Astrocyte of the spinal cord (primary cell): Measurements from ENCODE around the gene FBXL15.

Experiments
- DNase-seq: peaks from one replicate; pipeline ENCODE4 v3.0.0; 2011; ENCODE audit warnings: low read depth, low spot score
- H3K4me3 ChIP-seq: 2 replicates; pipeline ENCODE4 v1.5.1; 2011; ENCODE audit warnings: low read depth, mild to moderate bottlenecking, low read length, moderate library complexity
- in situ Hi-C: cut with HindIII; loops from 2 replicates; pipeline ENCODE4 v1.10.0; 2017; ENCODE audit warnings: low sequenced_read_pairs
- TF ChIP-seq, protein P1 (sequence below): IDR thresholded peaks from 2 replicates; pipeline ENCODE4 v1.5.1; 2012; ENCODE audit warnings: low read depth, mild to moderate bottlenecking, low read length, inconsistent platforms

The FBXL15 gene

DNA sequence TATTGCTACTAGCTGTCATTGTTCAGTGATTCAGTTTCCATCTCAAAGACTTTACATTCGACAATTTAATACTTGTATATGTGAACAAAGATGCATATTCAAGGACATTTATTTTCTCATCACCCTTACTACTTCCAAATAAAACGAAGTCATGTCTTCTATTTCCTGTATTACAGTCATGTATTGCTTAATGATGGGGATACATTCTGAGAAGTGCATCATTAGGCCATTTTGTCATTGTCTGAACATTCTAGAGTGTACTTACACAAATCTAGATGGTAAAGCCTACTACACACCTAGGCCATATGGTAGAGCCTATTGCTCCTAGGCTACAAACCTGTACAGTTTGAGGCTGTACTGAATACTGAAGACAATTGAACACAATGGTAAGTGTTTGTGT is 24.2 kb downstream of the FBXL15 start:
- TF ChIP-seq, protein P1, sequence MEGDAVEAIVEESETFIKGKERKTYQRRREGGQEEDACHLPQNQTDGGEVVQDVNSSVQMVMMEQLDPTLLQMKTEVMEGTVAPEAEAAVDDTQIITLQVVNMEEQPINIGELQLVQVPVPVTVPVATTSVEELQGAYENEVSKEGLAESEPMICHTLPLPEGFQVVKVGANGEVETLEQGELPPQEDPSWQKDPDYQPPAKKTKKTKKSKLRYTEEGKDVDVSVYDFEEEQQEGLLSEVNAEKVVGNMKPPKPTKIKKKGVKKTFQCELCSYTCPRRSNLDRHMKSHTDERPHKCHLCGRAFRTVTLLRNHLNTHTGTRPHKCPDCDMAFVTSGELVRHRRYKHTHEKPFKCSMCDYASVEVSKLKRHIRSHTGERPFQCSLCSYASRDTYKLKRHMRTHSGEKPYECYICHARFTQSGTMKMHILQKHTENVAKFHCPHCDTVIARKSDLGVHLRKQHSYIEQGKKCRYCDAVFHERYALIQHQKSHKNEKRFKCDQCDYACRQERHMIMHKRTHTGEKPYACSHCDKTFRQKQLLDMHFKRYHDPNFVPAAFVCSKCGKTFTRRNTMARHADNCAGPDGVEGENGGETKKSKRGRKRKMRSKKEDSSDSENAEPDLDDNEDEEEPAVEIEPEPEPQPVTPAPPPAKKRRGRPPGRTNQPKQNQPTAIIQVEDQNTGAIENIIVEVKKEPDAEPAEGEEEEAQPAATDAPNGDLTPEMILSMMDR: no peak
- no peak overlapping the region for H3K4me3 ChIP-seq
- no peak for DNase-seq
- in situ Hi-C loops: no loop called here

DNA sequence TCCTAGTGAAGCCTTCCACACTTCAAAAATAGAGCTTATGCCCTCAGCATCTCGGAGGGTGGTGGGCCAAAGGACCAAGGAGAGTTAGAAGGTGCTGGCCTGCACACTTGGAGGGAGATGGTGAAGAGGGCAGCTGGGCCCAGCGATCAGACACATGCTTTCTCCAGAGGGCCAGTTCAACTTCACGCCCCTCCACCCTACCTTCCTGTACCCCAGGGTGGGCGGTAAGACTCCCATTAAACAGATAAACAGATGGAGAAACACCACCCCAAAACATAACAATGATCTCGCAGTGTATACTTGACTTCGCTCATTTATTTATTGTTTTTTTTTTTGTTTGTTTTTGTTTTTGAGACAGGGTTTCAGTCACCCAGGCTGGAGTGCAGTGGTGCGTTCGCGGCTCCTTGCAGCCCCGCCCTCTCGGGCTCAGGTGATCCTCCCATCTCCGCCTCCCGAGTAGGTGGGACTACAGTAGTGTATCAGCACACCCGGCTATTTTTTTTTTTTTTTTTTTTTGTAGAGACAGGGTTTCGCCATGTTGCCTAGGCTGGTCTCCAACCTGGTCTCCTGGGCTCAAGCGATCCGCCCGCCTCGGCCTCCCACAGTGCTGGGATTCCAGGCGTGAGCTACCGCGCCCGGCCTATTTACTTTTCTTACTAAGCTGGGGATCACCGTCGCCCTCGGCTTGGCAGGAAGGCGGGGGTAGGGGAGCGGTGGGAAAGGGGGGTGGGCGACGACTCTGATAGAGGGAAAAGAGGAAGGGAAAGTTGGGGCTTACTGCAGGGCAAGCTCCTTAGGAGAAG is 28.9 kb downstream of the FBXL15 start:
- TF ChIP-seq, protein P1: no peak
- peak; percentile 28 for DNase-seq
- in situ Hi-C loops: no loop called here
- peak overlapping the region; percentile 59 for H3K4me3 ChIP-seq

DNA sequence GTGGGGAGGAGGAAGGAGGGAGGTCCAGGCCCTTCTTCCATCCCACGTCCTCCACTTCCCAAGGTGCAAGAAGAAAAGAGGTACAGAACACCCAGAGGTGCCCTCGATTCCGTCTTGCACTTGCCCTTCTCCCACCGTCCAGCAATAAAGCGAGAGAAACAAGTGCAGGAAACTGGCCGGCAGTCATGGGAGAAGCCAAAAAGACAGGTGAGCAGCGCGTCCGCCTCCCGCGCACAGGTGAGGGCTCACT is 29.4 kb downstream of the FBXL15 start:
- TF ChIP-seq, protein P1: no peak
- in situ Hi-C loops: no loop called here

DNA sequence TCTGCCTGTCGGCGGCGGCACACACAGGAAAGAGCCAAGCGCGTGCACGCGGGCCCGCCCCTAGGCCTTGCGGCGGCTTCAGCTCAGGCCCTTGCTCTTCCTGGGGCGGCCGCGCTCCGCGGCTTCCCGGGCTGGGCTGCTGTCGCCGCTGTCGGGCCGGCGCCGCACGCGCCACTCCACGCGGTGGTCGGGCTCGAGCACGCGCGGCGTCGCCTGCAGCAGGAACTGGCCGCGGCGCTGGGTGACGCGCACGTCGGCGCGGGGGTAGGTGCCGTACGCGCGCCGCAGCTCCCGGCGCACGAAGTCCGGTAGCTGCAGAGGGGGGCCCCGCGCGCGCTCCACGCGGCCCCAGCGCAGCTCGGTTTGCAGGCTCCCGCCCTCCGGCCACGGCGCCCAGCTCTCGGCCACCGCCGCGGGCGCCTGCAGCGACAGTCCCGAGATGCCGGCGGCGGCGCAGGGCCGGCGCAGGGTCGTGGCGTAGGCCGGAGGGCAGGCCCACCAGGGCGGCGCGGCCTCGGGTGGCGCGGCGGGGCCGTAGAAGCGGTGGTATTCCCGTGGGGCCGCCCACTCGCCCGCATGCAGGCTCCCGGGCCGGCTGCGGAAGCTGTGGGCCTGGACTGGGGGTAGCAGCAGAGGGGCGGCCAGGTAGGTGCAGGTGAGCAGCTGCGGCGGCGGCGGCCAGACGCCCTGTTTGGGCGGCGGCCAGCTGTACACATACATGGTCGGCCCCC is 29.9 kb downstream of the FBXL15 start:
- peak; percentile 56 for DNase-seq
- H3K4me3 ChIP-seq: peak overlapping the region; percentile 59
- in situ Hi-C loops: no loop called here
- TF ChIP-seq, protein P1: no peak

More for the DNA sequence above, 29.4 kb downstream of the FBXL15 start:
- DNase-seq: no peak
- peak overlapping the region; percentile 59 for H3K4me3 ChIP-seq

DNA sequence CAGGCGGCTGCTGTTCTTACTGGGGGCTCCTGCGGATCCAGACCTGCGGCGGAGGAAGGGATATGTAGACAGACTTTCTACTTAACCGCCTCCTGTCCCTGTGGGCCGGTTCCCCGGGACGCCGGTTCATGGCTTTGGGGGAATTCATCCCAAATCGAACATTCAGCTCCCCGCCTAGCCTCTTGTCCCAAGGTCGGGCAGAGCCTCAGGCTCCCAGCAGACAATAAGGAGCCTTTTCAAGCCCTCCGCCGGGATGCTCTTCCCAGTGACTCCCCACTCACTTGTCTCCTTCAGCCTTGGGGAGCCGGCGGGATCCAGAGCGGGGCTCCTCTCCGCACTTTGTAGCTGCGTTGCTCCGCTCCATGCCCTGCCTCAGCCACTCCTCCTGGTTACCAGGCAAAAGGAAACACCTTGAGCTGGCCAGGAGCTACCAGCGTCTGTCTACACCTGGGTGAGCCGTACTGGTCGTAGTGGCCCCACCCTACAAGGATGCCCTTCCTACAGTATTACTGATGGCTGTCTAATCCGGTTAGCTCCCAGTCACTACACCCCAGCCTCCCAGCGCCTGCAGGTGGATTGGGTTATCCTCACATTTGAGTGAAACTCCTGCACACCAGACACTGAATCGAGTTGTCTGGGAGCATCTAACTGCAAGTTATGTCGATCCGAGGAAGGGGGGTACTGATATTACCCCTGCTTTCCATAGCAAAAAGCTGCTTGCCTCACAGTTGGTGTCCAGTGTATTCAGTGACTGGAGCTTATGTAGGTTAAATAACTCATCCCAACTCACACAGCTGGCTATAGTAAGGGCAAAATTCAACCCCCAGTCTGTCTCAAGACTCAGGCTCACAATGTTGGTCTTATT is 30.7 kb downstream of the FBXL15 start, which contains the start of gene C10orf95:
C10orf95 (minus strand) TSS at position 439 of the 865 bp plus-strand sequence. CDS start 450 bp downstream, outside the sequence.
- TF ChIP-seq, protein P1: no peak
- DNase-seq: no peak

DNA sequence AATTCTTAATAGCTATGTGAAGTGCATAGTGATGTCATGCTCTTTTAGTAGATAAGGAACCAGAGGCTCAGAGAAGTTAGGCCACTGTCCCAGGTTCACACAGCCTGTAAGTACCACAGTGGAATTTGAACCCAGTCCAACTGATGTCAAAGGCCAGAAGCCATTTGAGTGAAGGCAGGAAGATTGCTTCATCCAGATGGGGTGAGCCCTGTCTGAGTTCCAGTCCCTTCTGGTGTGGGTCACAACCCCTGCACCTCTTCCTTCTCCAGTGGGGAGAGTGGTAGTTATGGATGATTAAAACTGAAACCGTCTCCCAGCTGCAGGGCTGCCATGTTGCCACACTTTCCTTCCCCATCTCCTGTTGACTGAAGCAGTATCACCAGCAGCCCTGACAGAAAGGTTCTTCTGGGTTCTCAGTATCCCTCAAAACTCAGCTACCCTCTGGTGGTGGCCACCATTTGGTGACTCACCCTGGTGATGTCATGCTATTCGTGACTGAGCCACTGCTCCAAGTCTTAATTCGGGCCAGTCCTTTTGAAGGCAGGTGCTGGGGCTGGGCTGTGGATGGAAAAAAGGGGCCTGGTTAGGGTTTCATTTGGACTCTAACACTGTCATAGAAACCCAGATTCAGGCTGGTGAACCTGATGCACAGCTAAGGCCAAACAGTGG is 32.2 kb downstream of the FBXL15 start:
- TF ChIP-seq, protein P1: no peak

More for the DNA sequence above, 30.7 kb downstream of the FBXL15 start, which contains the start of gene C10orf95:
- in situ Hi-C loops: no loop called here
- peak within 1 kb of the TSS; percentile 59 for H3K4me3 ChIP-seq

More for the DNA sequence above, 32.2 kb downstream of the FBXL15 start:
- DNase-seq: peak; percentile 71
- H3K4me3 ChIP-seq: no peak overlapping the region
- in situ Hi-C loops: no loop called here
